SK-N-SH (cell line): ENCODE results near the gene SLAMF9. TPM values are rescaled to one million over a fixed set of nuclear protein-coding genes. Genes with fewer than 3 reads are reported as not detected.

Experiments
- EP300 ChIP-seq, 2 experiments: IDR thresholded peaks; 2 replicates each; pipeline versions ENCODE4 v1.4.0 to v1.6.1; 2012; ENCODE audit warnings: borderline replicate concordance in 1 of 2, low read depth in 1 of 2, low read length in 1 of 2
- EZH2phosphoT487 ChIP-seq: fragments of 200-600 bp; sonication (generic); IDR thresholded peaks from 2 replicates; pipeline ENCODE4 v1.6.1; 2017; ENCODE audit warnings: low read depth, mixed run types, mild to moderate bottlenecking, antibody characterized with exemption, moderate library complexity, borderline replicate concordance
- FOXM1 ChIP-seq: IDR thresholded peaks from 2 replicates; pipeline ENCODE4 v1.4.0; 2012; ENCODE audit warnings: low read depth, mild to moderate bottlenecking
- GABPA ChIP-seq: IDR thresholded peaks from 2 replicates; pipeline ENCODE4 v1.4.0; 2012; ENCODE audit warnings: low read depth, mild to moderate bottlenecking
- GATA2 ChIP-seq: sonication (generic); formaldehyde crosslinking; IDR thresholded peaks from 2 replicates; pipeline ENCODE4 v1.5.0; 2020; ENCODE audit warnings: mild to moderate bottlenecking, missing genetic modification reagents
- IRF3 ChIP-seq: fragments of 150-350 bp; IDR thresholded peaks from 2 replicates; pipeline ENCODE4 v1.6.1; 2016; ENCODE audit warnings: mild to moderate bottlenecking, low read depth, low read length
- JUND ChIP-seq: IDR thresholded peaks from 2 replicates; pipeline ENCODE4 v1.4.0; 2012
- MAX ChIP-seq: IDR thresholded peaks from 2 replicates; pipeline ENCODE4 v1.4.0; 2012; ENCODE audit warnings: low read depth
- MEF2A ChIP-seq: IDR thresholded peaks from 2 replicates; pipeline ENCODE4 v1.4.0; 2012; ENCODE audit warnings: low read depth, borderline replicate concordance
- MXI1 ChIP-seq: IDR thresholded peaks from 2 replicates; pipeline ENCODE4 v1.6.1; 2012; ENCODE audit warnings: mild to moderate bottlenecking, low read depth, low read length, improper control_type of control experiment
- NFIC ChIP-seq: IDR thresholded peaks from 2 replicates; pipeline ENCODE4 v1.4.0; 2012; ENCODE audit warnings: borderline replicate concordance
- NRF1 ChIP-seq: IDR thresholded peaks from 2 replicates; pipeline ENCODE4 v1.6.1; 2012; ENCODE audit warnings: low read depth, mild to moderate bottlenecking, low read length
- PBX3 ChIP-seq: IDR thresholded peaks from 2 replicates; pipeline ENCODE4; 2012
- POLR2AphosphoS5 ChIP-seq: IDR thresholded peaks from 2 replicates; pipeline ENCODE4 v1.6.1; 2012; ENCODE audit warnings: low read depth, low read length
- RAD21 ChIP-seq: IDR thresholded peaks from 2 replicates; pipeline ENCODE4 v1.6.1; 2012; ENCODE audit warnings: mild to moderate bottlenecking, low read length
- RCOR1 ChIP-seq: fragments of 150-350 bp; IDR thresholded peaks from 2 replicates; pipeline ENCODE4 v1.6.1; 2017; ENCODE audit warnings: antibody characterized with exemption, low read length
- RFX5 ChIP-seq: IDR thresholded peaks from 2 replicates; pipeline ENCODE4 v1.6.1; 2012; ENCODE audit warnings: mild to moderate bottlenecking, improper control_type of control experiment, low read length
- SIN3A ChIP-seq: IDR thresholded peaks from 2 replicates; pipeline ENCODE4 v1.6.1; 2012; ENCODE audit warnings: low read depth, mild to moderate bottlenecking, low read length, moderate library complexity, borderline replicate concordance
- SMC3 ChIP-seq: IDR thresholded peaks from 2 replicates; pipeline ENCODE4 v1.6.1; 2012; ENCODE audit warnings: low read depth, low read length, improper control_type of control experiment
- TAF1 ChIP-seq: IDR thresholded peaks from 2 replicates; pipeline ENCODE4 v1.6.1; 2012; ENCODE audit warnings: low read depth, mild to moderate bottlenecking, low read length, moderate library complexity, borderline replicate concordance
- TCF12 ChIP-seq: IDR thresholded peaks from 2 replicates; pipeline ENCODE4 v1.4.0; 2012
- TEAD4 ChIP-seq: IDR thresholded peaks from 2 replicates; pipeline ENCODE4 v1.4.0; 2012; ENCODE audit warnings: mild to moderate bottlenecking, borderline replicate concordance; ENCODE audit not compliant: insufficient read depth
- USF1 ChIP-seq: IDR thresholded peaks from 2 replicates; pipeline ENCODE4 v1.4.0; 2012; ENCODE audit warnings: low read depth, borderline replicate concordance
- USF2 ChIP-seq: fragments of 150-350 bp; IDR thresholded peaks from 2 replicates; pipeline ENCODE4 v1.6.1; 2017; ENCODE audit warnings: antibody characterized with exemption, low read length, low read depth, borderline replicate concordance
- polyA plus RNA-seq, 3 experiments: library from polyadenylated mRNA; depleted of rRNA; stranded (reverse); fragments of >200 nt; gene quantifications; 2 replicates each; pipeline ENCODE4 v1.2.3, GENCODE V29; 2012

Gene SLAMF9
- polyA plus RNA-seq, 1 of the 3 experiments (the other 2 are of a cell fraction): 0.12 TPM

GRCh38 chr1:159945483-159946241 is 8.4 kb downstream of the SLAMF9 start, which contains the start of gene IGSF9 (continued):
- TF ChIP-seq POLR2AphosphoS5 (no peak), TCF12 (no peak), TAF1 (no peak), USF2 (no peak; the same call in 1 of the 2 replicates), GATA2 (CRISPR knock-in tag) (no peak), USF1 (peak; percentile 66; the same call in 1 of the 2 replicates), NRF1 (no peak), GABPA (no peak), RAD21 (peak; percentile 61), MXI1 (peak; percentile 88), EP300 (IDR thresholded peaks at IDR 0.05; ENCODE audit: borderline replicate concordance in 1 of 2, low read depth in 1 of 2, low read length in 1 of 2) (no peak), FOXM1 (no peak), SMC3 (peak; percentile 34; the same call in 1 of the 2 replicates), MEF2A (no peak), NFIC (peak; percentile 28; the same call in 1 of the 2 replicates), TEAD4 (no peak), IRF3 (no peak), SIN3A (no peak), JUND (no peak), PBX3 (peak; percentile 63), MAX (peak; percentile 88), RFX5 (no peak), RCOR1 (no peak), EZH2phosphoT487 (no peak)
- TF ChIP-seq, all 33 proteins: peak for 10
